GM18498 (cell line): ENCODE data around the gene ZNF644.
"Not testable (repeated sequence)": the region's sequence is repeated elsewhere in the genome, so short reads cannot be mapped to it uniquely, and the experiment has no call there.

ENCODE experiments used
- ATAC-seq: cut with Tn5 transposase; IDR thresholded peaks from one replicate; pipeline ENCODE4 v1.9.1; 2021; ENCODE audit warnings: mild to moderate bottlenecking, moderate library complexity; ENCODE audit not compliant: unreplicated experiment

ZNF644 gene

DNA sequence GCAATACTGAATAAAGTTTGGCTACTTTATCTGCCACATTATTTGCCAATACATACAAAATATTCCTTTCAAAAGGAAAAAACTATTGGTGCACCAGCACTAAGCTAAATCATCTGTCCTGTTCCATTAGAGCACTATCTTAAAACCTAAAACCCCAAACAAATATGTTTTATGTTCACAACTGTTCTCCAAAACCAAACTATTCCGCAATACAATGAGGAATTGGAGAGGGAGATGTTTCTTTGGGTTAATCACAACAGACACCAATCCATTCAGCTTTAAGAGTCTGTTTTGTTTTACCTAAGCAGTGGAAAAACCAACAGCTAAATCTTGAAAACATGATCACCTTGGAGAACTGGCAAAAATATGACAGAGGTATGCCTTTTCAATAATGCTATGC, 85.1 kb downstream of the ZNF644 start:
- no peak for ATAC-seq

DNA sequence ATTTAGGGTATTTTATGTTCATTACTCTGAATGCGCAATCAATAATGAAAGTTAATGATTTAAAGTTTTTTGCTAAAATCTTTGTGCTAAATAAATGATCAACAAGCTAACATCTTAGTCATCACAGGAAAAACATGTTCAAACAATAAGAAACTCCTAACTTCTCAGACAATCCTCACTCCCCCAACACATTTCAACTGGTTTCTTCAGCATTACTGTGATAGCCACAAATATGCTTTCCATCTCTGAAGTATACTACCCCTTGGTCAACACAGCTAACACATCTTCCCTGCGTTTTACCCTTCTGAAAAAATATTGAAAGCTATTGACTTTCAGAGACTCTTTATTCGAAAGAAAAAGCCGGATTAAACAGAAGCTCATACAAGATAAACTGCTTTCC, 85.8 kb downstream of the ZNF644 start:
- ATAC-seq = no peak

DNA sequence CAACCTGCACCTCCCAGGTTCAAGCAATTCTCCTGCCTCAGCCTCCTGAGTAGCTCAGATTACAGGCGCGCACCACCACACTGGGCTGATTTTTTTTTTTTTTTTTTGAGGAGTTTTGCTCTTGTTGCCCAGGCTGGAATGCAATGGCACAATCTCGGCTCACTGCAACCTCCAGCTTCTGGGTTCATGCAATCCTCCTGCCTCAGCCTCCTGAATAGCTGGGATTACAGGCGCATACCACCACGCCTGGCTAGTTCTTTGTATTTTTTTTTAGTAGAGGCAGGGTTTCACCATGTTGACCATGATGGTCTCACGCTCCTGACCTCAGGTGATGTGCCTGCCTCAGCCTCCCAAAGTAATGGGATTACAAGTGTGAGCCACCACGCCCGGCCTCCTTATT, 93.6 kb downstream of the ZNF644 start:
- ATAC-seq = not testable (repeated sequence)

DNA sequence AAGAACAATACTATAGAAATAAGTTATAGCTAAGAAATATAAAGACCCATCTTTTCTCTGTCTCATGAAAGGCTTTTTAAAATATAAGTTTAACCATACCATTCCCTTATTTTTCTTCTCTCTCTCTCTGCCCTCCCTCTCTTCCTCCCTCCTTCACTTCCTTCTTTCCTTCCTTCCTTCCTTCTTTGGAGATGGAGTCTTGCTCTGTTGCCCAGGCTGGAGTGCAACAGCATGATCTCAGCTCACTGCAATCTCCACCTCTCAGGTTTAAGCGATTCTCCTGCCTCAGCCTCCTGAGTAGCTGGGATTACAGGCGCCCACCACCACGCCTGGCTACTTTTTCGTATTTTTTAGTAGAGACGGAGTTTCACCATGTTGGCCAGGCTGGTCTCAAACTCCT, 94.2 kb downstream of the ZNF644 start:
- not testable (repeated sequence) for ATAC-seq

DNA sequence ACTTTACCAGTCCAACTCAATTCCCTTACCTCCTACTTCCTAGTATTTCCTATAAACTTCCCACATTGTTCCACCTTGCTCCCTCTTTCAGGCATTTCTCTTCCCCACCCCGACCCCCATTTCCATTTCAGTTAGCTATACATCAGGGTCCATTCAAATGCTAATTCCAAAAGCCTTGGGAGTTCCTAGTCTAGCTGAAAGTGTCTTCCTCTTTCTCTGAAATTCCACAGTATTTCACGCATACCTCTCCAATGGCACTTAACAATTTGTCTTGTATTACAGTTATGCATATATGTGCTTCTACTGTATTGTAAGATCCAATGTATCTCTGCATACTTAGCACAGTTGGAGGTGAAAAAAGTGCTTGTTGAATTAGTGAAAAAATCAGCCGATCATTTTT, 94.9 kb downstream of the ZNF644 start:
- no peak for ATAC-seq

DNA sequence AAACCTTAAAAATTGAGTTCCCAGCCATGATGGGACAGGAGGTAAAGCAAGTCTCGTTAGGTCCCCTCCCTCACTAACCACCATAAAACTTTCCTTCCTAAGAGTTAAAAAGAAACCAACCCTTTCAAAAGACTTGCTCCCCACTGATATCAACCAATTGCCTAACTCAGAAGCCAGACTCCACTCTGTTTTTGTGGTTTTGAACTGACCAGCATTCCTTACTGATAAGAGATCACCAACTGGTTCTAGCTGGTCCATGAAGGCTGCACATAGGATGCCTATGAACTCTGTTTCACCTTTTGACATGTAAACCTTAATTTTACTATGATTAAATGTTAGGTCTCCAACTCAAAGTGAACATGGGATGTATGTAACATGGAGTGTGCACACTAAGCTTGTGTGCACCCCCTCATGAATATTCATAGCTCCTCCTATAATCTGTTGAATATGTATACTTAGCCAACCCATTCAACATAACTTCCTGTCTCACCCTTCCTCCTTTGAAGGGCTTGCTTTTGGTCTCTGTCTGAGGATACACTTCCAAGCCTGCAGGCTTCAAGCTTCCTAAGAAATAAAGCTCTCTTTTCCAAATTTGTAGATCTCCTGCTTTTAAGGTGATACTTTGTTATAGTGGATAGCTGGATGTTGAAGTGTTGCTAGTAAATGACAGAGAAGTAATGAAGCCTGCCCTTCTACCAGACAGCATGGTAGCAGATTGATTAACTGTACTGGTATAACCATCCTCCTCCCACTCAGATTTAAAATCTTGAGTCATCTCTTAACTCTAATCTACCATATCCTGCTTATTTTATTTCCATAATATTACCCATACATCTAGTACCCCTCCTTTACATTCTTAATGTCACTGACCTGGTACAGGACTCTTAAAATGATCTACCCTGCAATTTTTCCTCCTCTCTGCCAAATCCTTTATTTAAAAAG, 95.6 kb downstream of the ZNF644 start:
- ATAC-seq = no peak

DNA sequence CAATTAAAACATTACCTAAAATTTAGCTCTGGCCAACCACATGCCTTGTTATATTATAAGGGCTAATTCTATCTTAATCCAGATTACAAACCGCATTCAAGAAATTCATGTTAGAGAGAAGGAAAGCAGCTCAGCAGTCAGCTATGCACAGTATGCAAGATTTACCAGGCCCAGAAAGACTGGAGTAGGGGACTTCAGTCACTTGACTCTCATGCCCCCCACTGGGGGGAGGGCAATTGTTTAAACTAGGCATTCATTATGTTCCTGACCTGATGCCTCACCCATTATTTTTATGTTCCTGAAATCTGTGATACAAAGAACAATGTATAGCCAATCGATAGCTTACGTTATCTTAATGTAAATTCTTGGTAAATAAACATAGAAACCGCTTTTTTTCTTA, 96.9 kb downstream of the ZNF644 start:
- no peak for ATAC-seq

DNA sequence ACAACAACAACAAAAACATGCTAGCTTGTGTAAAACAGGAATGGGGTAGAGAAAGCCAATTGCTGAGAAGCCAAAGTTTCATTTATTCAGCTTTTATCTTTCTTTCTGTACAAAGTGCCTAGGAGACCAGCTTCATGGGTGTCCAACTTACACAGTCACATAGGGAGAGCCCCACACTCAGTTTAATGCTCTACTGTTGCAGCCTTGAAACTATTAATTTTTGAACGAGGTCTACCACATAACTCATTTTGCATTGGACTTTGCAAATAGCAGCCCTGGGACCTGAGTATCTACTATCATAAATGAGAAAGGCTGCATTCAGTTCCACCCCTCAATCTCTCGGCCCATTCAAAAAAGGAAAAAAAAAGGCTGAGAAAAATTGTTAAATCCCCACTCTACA, 98.8 kb downstream of the ZNF644 start:
- no peak for ATAC-seq

DNA sequence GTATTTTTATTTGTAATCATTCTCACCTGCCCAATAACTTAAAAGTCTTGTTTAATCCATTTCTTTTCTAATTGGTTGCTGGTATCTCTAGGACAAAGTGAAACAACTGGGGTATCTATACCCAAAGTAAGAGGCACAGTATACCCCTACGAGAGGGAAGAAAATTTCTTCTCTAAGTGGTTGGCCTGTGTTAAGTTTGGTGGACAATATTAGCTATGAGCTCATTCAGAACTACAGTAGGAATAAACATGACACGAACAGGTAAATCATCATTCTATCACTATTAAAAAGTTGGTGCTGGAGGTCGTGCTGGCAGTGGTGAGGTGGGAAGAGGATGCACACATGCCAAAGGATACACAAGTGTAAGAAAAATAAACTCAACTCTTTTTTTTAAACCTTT, 99.6 kb downstream of the ZNF644 start:
- no peak for ATAC-seq

DNA sequence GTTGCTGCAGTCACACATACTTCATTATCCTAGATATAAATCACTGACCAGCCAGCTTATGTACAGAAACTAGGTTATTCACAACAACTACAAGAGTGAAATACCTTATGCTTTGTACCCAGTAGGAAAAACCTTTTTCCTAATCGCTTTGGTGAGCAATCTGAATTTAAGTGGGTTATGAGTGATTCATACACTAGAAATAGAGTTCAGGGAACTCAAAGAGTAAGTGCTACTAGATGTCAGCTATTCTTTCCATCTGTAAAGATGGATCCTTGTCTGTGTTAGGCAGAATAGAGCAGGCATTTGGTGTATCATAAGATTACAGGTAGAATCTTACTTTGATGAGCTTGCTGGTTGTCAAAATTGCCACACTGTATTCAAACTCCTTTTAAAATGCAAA, 101.9 kb downstream of the ZNF644 start:
- no peak for ATAC-seq

DNA sequence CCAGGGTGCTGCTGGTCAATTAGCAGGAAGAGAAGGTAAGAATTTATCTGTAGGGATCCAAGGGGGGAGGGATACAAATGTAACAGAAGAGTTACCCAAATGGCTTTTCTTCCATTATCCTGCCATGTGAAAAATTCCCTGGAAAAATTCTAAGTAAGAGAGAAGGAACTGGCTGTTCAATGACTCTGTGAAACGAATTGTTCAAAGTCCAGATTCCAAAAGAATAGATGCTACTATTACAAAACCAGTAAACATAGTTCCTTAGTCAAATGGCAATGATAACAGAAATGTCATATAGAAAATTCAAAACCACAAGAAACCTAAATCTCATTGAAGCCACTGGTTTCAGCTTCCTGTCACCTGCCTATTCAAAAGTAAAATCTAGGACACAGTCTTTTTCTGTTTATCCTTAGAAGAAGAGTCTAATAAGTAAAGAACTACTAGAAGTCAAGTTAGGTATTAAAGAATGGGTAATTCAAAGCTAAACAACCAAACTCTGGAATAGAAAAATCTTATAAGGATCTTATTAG, 102.6 kb downstream of the ZNF644 start:
- no peak for ATAC-seq

DNA sequence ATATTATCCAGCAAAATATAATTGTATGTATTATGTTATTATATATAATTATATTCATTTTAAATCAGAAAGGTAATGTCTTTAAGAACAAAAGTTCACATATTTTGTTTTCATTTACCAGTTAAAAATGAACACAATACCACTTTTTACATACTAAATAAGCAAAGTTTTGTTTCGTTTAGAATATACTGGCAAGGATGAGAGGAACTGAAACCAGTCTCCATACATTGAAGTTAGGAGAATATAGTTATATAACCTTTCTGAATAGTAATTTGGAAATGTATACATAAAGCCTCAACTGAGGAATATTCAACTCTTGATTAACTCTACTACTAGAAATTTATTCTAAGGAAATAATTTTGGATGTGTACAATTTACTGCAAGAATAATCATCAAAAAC, 110.5 kb downstream of the ZNF644 start:
- no peak for ATAC-seq

DNA sequence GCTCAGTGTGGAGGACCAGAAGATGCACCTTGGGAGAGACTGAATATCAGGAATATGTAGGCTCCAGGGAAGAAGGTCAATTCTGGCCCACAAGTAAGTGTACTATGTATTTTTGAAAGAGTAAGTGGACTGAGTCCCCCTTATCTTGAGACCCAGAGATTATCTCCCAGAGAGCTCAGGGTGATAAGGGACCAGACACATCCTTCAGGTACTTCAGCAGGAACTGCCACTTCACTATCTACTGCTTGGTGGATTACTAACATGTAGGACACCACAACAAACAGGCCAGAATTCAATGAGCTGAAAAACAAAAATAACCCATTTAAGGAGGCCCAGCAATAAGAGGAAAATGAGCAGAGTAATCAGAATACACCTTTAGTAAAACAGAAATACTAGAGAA, 119.2 kb downstream of the ZNF644 start:
- no peak for ATAC-seq

DNA sequence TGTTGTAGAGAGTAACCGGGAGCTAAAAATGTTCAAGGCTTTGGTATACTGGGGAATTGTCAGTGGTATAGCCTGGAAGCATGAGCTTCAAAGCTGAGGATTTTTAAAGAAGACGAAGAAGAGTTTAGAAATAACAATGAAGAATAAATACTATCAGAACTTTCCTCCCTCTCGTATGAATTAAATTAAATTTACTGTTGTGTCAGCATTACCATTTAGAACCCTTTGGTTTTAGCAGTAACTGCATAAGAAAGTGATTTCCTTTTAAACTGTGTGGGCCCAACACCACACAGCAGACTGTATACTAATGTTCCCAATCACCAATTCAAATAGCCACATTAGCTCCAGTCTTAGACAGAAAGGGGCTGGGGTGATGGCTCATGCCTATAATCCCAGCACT, 122.6 kb downstream of the ZNF644 start:
- no peak for ATAC-seq

DNA sequence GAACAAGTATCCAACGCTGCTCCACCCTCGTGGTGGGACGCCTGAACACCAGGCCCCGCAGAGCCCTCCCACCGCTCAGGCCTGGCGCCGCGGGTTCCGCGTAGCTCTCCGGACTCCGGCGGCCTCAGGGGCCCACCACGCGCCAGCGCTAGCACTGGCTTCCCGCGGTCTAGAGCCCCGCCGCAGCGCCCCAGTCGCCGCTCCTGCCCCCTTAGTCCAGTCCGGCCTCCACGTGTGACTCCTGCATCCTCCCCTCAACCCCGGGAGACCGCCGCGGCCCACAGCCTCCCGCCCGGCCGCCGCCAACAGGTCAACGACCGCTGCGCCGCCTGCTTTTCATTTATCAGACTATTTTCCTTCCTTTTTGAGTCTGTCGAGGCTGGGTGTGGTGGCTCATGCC, 128.2 kb downstream of the ZNF644 start:
- not testable (repeated sequence) for ATAC-seq

DNA sequence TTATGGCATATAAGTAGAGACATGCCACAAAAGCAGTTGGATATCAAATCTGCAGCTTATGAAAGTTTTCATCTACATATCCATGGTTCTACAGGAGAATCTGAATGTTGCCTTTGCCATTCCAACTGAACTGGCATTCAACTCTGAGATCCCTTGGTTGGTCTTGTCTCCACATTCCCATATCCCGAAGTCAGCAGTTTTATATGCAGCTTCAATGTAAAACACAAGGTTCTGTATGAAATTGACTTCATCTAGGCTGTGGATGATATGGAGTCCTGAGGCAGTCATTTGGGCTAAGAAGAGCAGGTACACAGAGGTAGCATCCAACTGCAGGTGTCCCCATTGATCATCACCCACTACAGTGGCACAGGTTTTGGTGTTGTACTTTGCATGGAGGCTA, 129.0 kb downstream of the ZNF644 start:
- not testable (repeated sequence) for ATAC-seq

DNA sequence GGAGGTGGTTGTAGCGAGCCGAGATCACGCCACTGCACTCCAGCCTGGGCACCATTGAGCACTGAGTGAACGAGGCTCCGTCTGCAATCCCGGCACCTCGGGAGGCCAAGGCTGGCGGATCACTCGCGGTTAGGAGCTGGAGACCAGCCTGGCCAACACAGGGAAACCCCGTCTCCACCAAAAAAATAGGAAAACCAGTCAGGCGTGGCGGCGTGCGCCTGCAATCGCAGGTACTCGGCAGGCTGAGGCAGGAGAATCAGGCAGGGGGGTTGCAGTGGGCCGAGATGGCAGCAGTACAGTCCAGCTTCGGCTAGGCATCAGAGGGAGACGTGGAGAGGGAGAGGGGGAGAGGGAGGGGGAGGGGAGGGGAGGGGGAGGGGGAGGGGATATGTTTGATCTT, 129.6 kb downstream of the ZNF644 start:
- not testable (repeated sequence) for ATAC-seq

DNA sequence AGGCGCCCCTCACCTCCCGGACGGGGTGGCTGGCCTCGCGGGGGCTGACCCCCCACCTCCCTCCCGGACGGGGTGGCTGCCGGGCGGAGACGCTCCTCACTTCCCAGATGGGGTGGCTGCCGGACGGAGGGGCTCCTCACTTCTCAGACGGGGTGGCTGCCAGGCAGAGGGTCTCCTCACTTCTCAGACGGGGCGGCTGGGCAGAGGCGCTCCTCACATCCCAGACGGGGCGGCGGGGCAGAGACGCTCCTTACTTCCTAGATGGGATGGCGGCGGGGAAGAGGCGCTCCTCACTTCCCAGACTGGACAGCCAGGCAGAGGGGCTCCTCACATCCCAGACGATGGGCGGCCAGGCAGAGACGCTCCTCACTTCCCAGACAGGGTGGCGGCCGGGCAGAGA, 130.1 kb downstream of the ZNF644 start:
- not testable (repeated sequence) for ATAC-seq

DNA sequence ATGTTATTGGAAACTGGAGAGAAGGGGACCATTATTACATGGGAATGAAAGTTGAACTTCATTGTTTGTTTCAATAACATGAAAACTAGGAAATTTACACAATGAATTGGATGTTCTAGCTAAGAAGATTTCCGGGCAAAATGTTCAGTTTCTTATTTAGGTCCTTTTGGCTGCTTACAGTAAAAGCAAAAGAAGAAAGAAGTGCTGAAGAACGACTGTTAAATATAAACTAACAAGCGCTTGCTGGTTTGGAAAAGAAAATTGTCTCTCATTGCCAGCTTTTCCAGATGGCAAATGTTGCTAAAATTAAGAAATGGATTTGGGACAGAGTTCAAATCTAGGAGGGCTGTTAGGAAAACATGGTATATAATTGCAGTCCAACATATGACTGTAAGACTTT, 139.6 kb downstream of the ZNF644 start:
- ATAC-seq = no peak

DNA sequence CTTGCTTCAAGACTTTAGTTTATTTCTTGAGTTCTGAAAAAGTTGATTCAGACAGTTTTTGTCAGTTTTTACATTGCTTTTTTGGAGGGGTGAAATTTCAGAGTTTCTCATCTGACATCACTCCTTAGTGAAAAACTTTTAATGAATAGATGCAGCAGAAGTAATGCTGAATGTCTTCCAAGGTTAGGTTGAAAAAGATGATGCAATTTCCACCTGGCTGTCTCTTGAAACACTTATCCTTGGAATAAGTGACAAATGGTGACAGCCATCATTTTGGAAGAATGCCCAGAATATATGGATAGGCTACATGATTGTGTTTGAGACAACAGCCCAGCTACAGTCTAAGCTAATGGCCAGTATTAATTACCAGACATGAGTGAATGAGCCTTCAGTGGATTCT, 140.8 kb downstream of the ZNF644 start:
- no peak for ATAC-seq

DNA sequence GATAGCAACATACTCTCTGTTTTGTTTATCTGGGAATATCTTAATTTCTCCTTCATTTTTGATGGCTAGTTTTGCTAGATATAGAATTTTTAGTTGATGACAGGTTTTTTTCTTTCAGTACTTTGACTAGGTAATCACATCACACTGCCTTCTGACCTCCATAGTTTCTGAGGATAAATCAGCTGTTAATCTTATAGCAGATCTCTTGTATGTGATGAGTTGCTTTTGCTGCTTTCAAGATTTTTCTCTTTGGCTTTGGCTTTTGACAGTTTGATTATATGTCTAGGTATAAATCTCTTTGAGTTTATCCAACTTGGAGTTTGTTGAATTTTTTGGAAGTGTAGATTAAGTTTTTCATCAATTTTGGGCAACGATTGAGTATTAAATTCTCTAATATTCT, 142.6 kb downstream of the ZNF644 start:
- no peak for ATAC-seq

DNA sequence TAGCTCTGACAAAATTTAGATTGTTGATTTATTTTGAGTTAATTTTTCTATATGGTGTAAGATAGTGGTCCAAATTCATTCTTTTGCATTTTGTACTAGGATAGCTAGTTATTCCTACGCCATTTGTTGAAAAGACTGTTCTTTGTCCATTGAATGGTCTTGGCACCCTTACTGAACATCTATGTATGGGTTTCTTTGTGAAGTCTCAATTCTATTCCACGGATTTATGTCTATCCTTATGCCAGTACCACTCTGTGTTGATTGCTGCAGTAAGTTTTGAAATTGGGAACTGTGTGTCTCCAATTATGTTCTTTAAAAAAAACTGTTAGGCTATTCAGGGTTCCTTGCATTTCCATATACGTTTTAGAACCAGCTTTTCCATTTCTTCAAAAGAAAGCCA, 145.7 kb downstream of the ZNF644 start:
- ATAC-seq = no peak
